A673 (cell line): ENCODE results near the gene ATPAF1. TPM values are rescaled to one million over a fixed set of nuclear protein-coding genes. Genes with fewer than 3 reads are reported as not detected.

Experiments used
- BruUV-seq: library from RNA; stranded (reverse); fragments of 400-500 nt; replicated peaks from 2 replicates; lab custom pipeline; 2021; lab: Mats Ljungman, UMichigan
- CTCF ChIA-PET: fragments of 300-600 bp; sonication (Branson Sonifier 250); formaldehyde crosslinking; loops from one replicate; lab custom pipeline; 2022; ENCODE audit warnings: antibody characterized with exemption; lab: Charles Lee
- POLR2A ChIA-PET: fragments of 300-600 bp; sonication (Branson Sonifier 250); formaldehyde crosslinking; loops from one replicate; lab custom pipeline; 2022; ENCODE audit warnings: antibody characterized with exemption; ENCODE audit not compliant: low non-redundant PET; lab: Charles Lee
- DNase-seq: peaks from one replicate; pipeline ENCODE4 v3.0.0-alpha.2; 2015; ENCODE audit warnings: low spot score
- H3K27ac ChIP-seq: fragments of 200-600 bp; sonication (generic); 2 replicates; pipeline ENCODE4 v1.5.1; 2016; ENCODE audit warnings: mixed run types, low read depth, mild to moderate bottlenecking, mixed read lengths, antibody characterized with exemption, low read length; ENCODE audit not compliant: poor library complexity, severe bottlenecking
- H3K27me3 ChIP-seq: fragments of 200-600 bp; sonication (generic); replicated peaks from 2 replicates; pipeline ENCODE4 v1.6.1; 2017; ENCODE audit warnings: mixed run types, low read depth, mild to moderate bottlenecking, mixed read lengths, antibody characterized with exemption, low read length; ENCODE audit not compliant: insufficient read depth, poor library complexity
- H3K36me3 ChIP-seq: fragments of 200-600 bp; sonication (generic); 2 replicates; pipeline ENCODE4 v1.6.1; 2016; ENCODE audit warnings: mixed run types, mild to moderate bottlenecking, mixed read lengths, antibody characterized with exemption, low read length; ENCODE audit not compliant: insufficient read depth, poor library complexity, severe bottlenecking
- H3K4me1 ChIP-seq: fragments of 200-600 bp; sonication (generic); 2 replicates; pipeline ENCODE4 v1.6.1; 2017; ENCODE audit warnings: mixed run types, mild to moderate bottlenecking, mixed read lengths, antibody characterized with exemption, low read length; ENCODE audit not compliant: insufficient read depth, poor library complexity, severe bottlenecking
- H3K4me3 ChIP-seq: fragments of 200-600 bp; sonication (generic); 2 replicates; pipeline ENCODE4 v1.5.1; 2016; ENCODE audit warnings: low read depth, mixed run types, mild to moderate bottlenecking, mixed read lengths, low read length; ENCODE audit not compliant: poor library complexity, severe bottlenecking
- H3K9me3 ChIP-seq: fragments of 200-600 bp; sonication (generic); 2 replicates; pipeline ENCODE4 v1.6.1; 2016; ENCODE audit warnings: mixed run types, low read depth, mild to moderate bottlenecking, mixed read lengths, antibody characterized with exemption, low read length; ENCODE audit not compliant: poor library complexity, severe bottlenecking
- EZH2 ChIP-seq: fragments of 200-600 bp; sonication (generic); IDR thresholded peaks from 2 replicates; pipeline ENCODE4 v1.6.1; 2017; ENCODE audit warnings: borderline replicate concordance, low read depth, mild to moderate bottlenecking, mixed read lengths, antibody characterized with exemption, low read length; ENCODE audit not compliant: poor library complexity, severe bottlenecking
- intact Hi-C: fragments of 100-400 bp; cut with micrococcal nuclease; formaldehyde crosslinking; loops from one replicate; pipeline ENCODE4 v1.10.0; 2022; ENCODE audit not compliant: unreplicated experiment
- total RNA-seq: library from RNA; stranded (reverse); gene quantifications from 2 replicates; pipeline ENCODE4 v1.2.3, GENCODE V29; 2021
- TF ChIP-seq, protein P1 (sequence below): fragments of 300-800, 200-600 bp; sonication (generic); conservative IDR thresholded peaks from 2 replicates; pipeline ENCODE4 v1.5.1; 2017; ENCODE audit warnings: low read depth, mild to moderate bottlenecking, antibody characterized with exemption, low read length, moderate library complexity, mixed read lengths

The ATPAF1 gene
- total RNA-seq, 1 experiment from 2014 or later = 41.7 TPM

DNA sequence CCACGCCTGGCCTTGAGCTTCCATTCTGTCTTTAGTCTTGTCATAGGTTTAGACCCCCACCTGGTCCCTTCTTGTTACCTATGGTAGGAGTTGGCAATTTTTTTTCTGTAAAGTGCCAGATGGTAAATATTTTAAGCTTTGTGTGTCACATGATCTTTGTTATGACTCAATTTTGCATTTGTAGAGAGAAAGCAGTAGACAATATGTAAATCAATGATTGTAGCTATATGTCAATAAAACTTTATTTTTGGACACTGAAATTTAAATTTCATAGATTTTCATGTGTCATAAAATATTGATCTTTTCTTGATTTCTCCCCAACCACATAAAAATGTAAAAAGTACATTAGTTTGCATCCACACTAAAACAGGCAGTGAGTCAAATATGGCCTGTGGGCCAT lies 72.1 kb downstream of the ATPAF1 start:
- no peak overlapping the region for H3K4me3 ChIP-seq
- H3K9me3 ChIP-seq = no peaks in the 10 kb centered on the region
- intact Hi-C loops = no loop called here
- H3K36me3 ChIP-seq = peaks cover 4% of the 10 kb centered on the region
- no peak overlapping the region for H3K27ac ChIP-seq
- ChIA-PET CTCF (no interaction called here), POLR2A (no interaction called here)
- BruUV-seq = no TSS peak
- no peaks in the 10 kb centered on the region for H3K4me1 ChIP-seq
- H3K27me3 ChIP-seq = no peaks in the 10 kb centered on the region
- no peak for TF ChIP-seq EZH2
- TF ChIP-seq, protein P1, sequence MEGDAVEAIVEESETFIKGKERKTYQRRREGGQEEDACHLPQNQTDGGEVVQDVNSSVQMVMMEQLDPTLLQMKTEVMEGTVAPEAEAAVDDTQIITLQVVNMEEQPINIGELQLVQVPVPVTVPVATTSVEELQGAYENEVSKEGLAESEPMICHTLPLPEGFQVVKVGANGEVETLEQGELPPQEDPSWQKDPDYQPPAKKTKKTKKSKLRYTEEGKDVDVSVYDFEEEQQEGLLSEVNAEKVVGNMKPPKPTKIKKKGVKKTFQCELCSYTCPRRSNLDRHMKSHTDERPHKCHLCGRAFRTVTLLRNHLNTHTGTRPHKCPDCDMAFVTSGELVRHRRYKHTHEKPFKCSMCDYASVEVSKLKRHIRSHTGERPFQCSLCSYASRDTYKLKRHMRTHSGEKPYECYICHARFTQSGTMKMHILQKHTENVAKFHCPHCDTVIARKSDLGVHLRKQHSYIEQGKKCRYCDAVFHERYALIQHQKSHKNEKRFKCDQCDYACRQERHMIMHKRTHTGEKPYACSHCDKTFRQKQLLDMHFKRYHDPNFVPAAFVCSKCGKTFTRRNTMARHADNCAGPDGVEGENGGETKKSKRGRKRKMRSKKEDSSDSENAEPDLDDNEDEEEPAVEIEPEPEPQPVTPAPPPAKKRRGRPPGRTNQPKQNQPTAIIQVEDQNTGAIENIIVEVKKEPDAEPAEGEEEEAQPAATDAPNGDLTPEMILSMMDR = no peak
- no peak for DNase-seq

DNA sequence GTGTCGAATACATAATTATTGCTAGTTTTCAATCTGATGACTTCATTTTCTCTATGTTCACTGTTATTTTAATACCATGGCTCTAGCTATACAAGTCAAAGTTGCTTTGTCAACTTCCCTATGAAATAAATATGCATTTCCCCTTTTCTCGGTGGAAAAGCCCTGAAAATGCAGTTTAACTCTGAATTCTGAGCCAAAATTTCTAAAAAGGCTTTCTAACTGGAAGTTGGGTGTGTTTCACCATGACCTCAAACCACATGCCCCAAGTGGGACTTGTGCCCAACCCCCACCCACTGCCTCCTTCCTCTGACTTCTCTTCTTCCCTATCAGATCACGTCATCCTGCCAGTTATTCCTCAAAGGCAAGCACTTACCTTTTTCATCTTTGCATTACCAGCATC lies 73.0 kb downstream of the ATPAF1 start:
- BruUV-seq = no TSS peak
- no peaks in the 10 kb centered on the region for H3K4me1 ChIP-seq
- intact Hi-C loops = no loop called here
- peaks cover 4% of the 10 kb centered on the region for H3K36me3 ChIP-seq
- POLR2A ChIA-PET = no interaction called here
- TF ChIP-seq EZH2 = no peak
- TF ChIP-seq, protein P1 = no peak
- CTCF ChIA-PET = no interaction called here
- no peak for DNase-seq
- H3K4me3 ChIP-seq = no peak overlapping the region
- H3K27me3 ChIP-seq = no peaks in the 10 kb centered on the region
- H3K27ac ChIP-seq = no peak overlapping the region
- no peaks in the 10 kb centered on the region for H3K9me3 ChIP-seq

DNA sequence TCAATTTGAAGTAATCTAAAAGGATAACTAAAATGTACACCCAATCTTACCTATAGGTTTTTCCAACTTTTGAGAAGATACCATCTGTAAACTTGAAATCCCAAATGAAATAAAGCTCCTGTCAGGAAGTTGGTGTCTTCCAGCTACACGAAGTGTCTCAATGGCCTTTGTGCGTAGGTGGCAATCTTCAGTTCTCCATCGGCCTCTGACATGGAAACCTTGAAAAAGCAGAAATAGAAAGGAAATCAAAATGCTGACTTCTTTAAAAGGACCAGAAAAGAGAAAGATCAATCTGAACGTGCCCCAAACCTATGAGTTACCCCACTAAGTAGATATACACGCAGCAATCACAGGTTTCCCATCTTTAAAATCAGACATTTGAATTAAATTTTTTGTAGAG lies 74.1 kb downstream of the ATPAF1 start:
- Histone ChIP-seq H3K36me3 (peaks cover 4% of the 10 kb centered on the region), H3K9me3 (no peaks in the 10 kb centered on the region), H3K27ac (no peak overlapping the region), H3K4me1 (no peaks in the 10 kb centered on the region), H3K4me3 (no peak overlapping the region), H3K27me3 (no peaks in the 10 kb centered on the region)
- no peak for TF ChIP-seq EZH2
- TF ChIP-seq, protein P1 = no peak
- CTCF ChIA-PET = no interaction called here
- no TSS peak for BruUV-seq
- intact Hi-C loops = no loop called here
- DNase-seq = no peak
- POLR2A ChIA-PET = no interaction called here
